NCI-H2107 (cell line): ENCODE data around the gene CXCL17.
A peak's percentile ranks its signal among the peaks of the same experiment; 100 is the strongest.
"Not testable (repeated sequence)": the region's sequence is repeated elsewhere in the genome, so short reads cannot be mapped to it uniquely, and the experiment has no call there.

Source experiments
- DNase-seq: peaks from one replicate; lab custom pipeline; 2025; lab: John Stamatoyannopoulos, UW

CXCL17 gene

DNA sequence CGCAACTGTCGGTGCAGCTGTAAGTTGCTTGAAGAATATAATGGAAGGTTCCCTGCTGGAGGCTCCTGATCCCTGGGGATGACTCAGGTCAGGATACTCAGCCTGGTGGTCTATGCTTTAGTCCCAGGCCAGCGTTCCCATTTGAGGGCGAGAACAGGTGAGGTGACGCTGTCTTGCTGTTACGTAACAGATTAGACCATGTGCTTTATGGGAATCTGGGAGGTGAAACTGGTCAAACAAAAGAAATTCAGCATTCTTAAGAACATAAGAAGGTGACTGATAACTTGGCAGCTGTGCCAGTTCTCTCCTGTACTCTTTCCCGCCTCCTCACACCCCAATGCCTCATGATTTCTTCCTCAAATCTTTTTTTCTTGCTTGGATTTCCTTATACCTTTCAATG, at the start of gene CXCL17:
TSS of gene CXCL17 (minus strand) at position 114 of the 400 bp plus-strand sequence. CDS start 114 bp downstream, outside the sequence.
- DNase-seq, result no peak

- DNase-seq, result no peak
These were observed 46.2 kb upstream of the CXCL17 start for GRCh38 chr19:42488783-42489521.

- DNase-seq, result no peak
These were observed 45.0 kb upstream of the CXCL17 start for GRCh38 chr19:42487798-42488178.

- DNase-seq, result no peak
These were observed 44.5 kb upstream of the CXCL17 start for GRCh38 chr19:42487032-42487797.

GRCh38 chr19:42485036-42485435, 42.3 kb upstream of the CXCL17 start:
- not testable (repeated sequence) for DNase-seq

DNA sequence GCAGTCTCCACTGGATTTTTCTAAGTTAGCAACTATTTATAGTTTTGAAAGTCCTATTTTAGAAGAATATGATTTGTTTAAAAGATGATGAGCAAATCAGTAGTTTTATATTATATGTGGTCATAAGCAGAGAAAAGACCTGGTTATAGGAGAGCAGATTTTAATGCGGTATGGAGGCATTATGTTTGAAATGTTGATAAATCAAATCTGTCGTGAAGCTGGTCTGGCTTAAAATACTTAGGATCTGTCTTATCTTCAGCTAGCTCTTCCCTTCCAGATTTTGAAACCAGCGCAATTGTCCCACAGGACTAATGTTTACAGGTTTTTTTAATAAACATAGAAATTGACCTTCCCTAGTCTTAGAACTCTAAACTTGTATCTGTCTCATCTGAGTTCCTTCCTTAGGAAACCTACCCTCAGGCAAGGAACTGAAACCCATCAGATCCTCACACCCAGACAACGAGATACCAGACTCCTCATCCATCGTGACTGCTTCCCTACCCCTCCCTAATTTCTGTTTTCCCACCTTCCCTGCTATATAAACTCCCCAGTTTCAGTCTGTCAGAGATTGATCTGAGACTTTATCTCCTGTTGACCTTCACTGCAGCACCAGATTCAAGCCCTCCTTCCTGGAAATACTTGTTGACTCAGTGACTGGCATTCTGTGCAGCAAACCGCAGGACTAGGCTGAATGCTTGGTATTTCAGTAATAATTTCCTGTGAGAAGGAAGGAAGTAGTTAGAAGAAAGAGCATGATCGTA, 37.8 kb upstream of the CXCL17 start:
- DNase-seq, result no peak

DNA sequence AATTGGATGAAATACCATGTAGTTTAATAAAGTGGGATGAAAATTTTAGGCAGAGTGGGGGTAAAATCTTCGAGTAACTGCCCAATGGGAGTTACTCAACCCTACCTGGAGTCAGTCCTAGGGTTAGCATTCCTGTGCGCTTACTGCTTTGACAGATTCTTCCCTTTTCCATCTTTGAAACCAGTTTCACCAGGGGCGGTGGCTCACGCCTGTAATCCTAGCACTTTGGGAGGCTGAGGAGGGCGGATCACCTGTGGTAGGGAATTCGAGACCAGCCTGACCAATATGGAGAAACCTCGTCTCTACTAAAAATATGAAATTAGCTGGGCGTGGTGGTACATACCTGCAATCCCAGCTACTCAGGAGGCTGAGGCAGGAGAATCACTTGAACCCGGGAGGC, 37.0 kb upstream of the CXCL17 start:
- DNase-seq, result no peak

DNA sequence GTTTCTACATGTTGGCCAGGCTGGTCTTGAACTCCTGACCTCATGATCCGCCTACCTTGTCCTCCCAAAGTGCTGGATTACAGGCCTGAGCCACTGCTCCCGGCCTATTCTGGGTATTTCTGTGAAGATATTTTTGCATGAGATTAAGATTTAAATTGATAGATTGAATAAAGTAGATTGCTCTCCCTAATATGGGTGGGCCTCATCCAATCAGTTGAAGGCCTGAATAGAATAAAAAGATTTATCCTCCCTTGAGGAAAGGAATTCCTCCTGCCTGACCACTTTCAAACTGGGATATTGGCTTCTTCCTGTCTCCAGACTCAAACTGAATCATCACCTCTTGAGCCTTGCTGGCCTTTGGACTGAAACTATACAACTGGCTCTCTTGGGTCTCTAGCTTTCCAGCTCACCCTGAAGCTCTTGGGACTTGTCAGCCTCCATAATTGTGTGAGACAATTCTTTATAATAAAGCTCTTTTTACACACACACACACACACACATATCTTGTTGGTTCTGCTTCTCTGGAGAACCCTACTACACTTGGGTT, 36.1 kb upstream of the CXCL17 start:
- no peak for DNase-seq

GRCh38 chr19:42477933-42478332, 35.2 kb upstream of the CXCL17 start:
- no peak for DNase-seq

- DNase-seq, result no peak
These were observed 34.4 kb upstream of the CXCL17 start for GRCh38 chr19:42477117-42477516.

GRCh38 chr19:42475366-42475765, 32.6 kb upstream of the CXCL17 start:
- DNase-seq, result no peak

DNA sequence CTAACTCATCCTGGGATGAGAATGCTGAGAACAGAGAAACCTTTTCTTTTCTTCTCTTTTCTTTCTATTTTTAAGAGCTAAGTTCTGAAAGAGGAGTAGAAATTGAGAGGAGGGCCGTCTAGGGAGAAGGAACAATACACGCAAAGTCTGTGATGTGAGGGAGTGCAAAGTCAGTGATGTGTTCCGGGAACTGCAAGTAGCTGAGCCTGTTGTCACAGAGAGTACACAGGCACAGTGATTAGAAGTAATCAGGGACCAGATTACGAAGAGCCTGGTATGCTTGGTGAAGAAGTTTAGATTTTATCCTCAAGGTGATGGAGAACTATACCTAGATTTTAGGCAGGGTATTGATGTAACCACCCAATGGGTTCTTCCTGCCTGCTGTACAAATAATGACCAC, 32.0 kb upstream of the CXCL17 start:
- DNase-seq, result no peak

DNA sequence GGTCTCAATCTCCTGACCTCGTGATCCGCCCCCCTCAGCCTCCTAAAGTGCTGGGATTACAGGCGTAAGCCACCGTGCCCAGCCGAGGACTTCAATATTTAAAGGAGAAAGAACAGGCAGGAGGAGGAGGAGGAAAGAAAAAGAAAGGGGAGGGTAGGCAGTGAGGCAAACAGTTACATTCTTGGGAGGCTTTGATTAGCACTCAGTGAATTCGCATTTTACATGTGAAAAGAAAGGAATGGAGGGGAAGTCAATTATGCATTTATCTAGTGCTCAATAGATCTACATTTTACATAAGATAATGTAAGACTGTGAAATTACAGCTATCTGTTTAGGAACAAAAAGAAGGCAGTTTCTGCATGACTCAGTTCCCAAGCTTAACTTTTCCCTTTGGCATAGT, 30.9 kb upstream of the CXCL17 start:
- no peak for DNase-seq

GRCh38 chr19:42472402-42473147, 29.8 kb upstream of the CXCL17 start:
- no peak for DNase-seq

- DNase-seq, result no peak
These were observed 29.0 kb upstream of the CXCL17 start for GRCh38 chr19:42471554-42472249.

DNA sequence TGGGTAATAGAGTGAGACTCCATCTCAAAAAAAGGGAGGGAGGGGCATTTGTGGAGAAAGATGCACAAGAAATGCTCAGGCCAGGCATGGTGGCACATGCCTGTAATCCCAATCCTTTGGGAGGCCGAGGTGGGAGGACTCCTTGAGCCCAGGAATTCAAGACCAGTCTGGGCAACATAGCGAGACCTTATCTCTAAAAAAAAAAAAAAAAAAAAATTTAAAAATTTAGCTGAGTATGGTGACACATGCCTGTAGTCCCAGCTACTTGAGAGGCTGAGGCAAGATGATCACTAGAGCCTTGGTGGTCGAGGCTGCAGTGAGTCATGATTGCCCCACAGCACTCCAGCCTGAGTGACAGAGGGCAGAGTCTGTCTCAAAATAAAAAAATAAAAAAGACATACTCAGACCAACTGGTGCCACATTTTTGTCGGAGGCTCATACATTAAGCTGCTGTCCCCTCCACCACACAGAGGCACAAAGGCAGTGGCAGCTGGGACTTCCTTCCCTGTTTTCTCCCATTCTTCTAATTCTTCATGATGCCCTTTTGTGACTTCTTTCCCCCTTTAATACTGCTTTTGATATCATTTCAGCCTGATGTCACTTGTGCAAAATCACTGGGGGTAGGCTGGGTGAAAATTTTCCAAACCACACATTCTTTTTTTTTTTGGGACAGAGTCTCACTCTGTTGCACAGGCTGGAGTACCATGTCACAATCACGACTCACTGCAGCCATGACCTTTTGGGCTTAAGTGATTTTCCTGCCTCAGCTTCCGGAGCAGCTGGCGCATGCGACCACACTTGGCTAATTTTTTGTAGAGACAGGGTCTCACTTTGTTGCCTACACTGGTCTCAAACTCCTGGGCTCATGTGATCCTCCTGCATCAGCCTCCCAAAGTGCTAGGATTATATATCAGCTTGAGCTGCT, 26.8 kb upstream of the CXCL17 start:
- no peak for DNase-seq

DNA sequence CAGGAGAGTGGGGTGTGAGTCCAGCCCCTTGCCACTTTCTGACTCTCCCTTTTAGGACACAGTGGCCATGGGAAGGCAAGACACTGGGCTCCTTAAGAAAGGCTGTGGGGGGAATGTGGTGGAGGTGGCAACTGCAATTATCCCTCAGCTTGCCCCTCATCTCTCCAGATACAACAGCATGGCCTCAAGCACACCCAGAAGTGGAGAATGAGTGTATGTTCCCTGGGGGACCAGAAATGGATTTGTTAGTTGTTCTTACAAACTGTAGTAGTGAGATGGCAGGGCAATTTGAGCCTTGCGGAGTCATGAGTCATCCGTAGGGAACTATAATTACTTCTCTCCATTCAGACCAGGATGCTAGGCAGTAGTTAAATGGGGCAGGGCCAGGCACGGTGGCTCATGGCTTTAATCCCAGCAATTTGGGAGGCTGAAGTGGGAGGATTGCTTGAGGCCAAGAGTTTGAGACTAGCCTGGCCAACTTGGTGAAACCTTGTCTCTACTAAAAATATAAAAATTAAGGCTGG, 25.6 kb upstream of the CXCL17 start:
- DNase-seq, result peak; percentile 51

DNA sequence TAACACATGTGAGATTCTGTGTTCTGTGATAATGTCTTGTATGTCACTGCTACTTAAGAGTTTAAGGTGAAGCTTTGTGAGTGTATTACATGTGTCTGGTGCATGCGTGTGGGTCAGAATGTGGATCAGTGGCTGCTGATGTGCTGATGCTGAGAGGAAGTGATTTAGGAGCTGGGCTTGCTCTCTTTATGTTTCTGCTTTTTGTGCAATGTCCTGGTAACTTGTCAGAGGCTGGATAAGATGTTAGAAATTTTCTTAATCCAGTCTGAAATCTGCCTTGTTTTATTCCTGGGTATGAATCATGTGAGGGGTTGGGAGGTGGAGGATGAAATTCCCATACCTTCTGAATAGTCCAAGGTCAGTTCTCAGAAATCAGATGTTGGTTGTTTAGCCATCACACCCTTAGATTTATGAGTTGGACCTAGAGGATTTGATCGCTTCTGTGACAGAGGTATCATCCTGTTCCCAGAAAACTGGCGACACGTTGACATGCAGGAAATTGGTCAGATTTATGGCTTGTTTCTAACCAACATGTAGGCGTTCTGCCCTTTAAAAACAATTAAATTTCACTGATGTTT, 24.5 kb upstream of the CXCL17 start:
- DNase-seq, result no peak

DNA sequence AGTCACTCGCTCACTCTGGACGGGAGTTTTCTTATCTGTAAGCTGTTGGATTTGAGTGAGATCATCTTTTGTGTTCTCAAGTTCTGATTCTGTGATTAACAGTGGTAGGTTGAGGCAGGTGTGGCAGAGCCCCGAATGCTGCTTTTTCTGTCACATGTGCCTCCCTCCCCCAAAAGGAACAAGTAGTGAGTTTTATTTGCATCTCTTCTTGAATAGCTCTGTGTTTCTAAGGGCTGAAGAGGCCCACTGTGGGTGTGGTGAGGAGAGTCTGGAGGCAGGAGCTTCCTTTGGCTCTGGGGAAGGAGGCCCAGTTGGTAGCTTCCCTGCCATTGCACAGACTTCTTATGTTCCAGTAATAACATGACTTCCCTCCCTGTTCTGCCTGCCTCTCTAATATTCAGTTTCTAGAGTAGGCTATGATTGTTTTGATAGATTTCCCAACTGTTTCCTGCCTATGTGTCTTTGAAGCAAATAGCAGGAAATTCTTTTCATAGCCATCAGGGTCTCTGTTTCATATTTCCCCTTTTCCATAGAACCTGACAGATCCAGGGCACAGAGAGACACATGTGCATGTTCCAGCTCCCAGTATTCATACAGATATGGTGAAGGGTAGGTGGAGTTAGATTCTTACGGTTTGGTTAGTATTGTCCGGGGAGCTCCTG, 23.9 kb upstream of the CXCL17 start:
- DNase-seq, result no peak
